ENCODE data around the gene OVCA2.

OVCA2 gene

GRCh38 chr17:2055292-2056205 lies 13.7 kb downstream of the OVCA2 start:
- peak; percentile 46 for DNase-seq

- DNase-seq: peak; percentile 59
These were observed 14.7 kb downstream of the OVCA2 start for GRCh38 chr17:2056206-2057174.

GRCh38 chr17:2057175-2057759 lies 15.4 kb downstream of the OVCA2 start:
- DNase-seq: peak; percentile 24

- DNase-seq: no peak
These were observed 16.2 kb downstream of the OVCA2 start for GRCh38 chr17:2057760-2058585.

GRCh38 chr17:2058586-2059546 lies 17.0 kb downstream of the OVCA2 start:
- DNase-seq: peak; percentile 63

- no peak for DNase-seq
These were observed 17.9 kb downstream of the OVCA2 start for GRCh38 chr17:2059547-2060384.

- no peak for DNase-seq
These were observed 18.5 kb downstream of the OVCA2 start for GRCh38 chr17:2060385-2060658.

- no peak for DNase-seq
These were observed 19.0 kb downstream of the OVCA2 start for GRCh38 chr17:2060681-2061440.

- no peak for DNase-seq
These were observed 19.7 kb downstream of the OVCA2 start for GRCh38 chr17:2061441-2061958.

GRCh38 chr17:2062571-2063183 lies 20.9 kb downstream of the OVCA2 start:
- no peak for DNase-seq

- DNase-seq: no peak
These were observed 21.7 kb downstream of the OVCA2 start for GRCh38 chr17:2063261-2064146.

- no peak for DNase-seq
These were observed 22.3 kb downstream of the OVCA2 start for GRCh38 chr17:2064147-2064489.

- DNase-seq: no peak
These were observed 22.7 kb downstream of the OVCA2 start for GRCh38 chr17:2064520-2064971.

GRCh38 chr17:2064980-2065785 lies 23.4 kb downstream of the OVCA2 start:
- DNase-seq: peak; percentile 66

GRCh38 chr17:2065949-2066400 lies 24.2 kb downstream of the OVCA2 start:
- no peak for DNase-seq

- no peak for DNase-seq
These were observed 25.3 kb downstream of the OVCA2 start for GRCh38 chr17:2067048-2067561.

Measured in activated naive CD4-positive, alpha-beta T cell treated with anti-CD3 and anti-CD28 coated beads, Interleukin-2, amount 50 U/mL, for 16 hours (primary cell).